CD14-positive monocyte (primary cell): Measurements from ENCODE around the gene MPP7. TPM values are rescaled to one million over a fixed set of nuclear protein-coding genes. Genes with fewer than 3 reads are reported as not detected.

Experiments used
- DNase-seq, 3 donors: peaks; one replicate each; pipeline ENCODE4 v3.0.0-alpha.2; 2011 to 2022
- H2AFZ ChIP-seq: 2 replicates; pipeline ENCODE4 v1.6.0; 2012; ENCODE audit warnings: mild to moderate bottlenecking, low read depth, low read length, inconsistent platforms; ENCODE audit not compliant: insufficient read depth, poor library complexity, severe bottlenecking
- H3K27ac ChIP-seq, 2 donors: 1 replicate in 1 of 2; 2 replicates in 1 of 2; pipeline ENCODE4 v1.5.1; 2012 to 2013; ENCODE audit warnings: low read length in 2 of 2, control low read depth in 1 of 2, inconsistent platforms in 1 of 2, low read depth in 1 of 2, mild to moderate bottlenecking in 1 of 2
- H3K27me3 ChIP-seq, 2 donors: one replicate each; pipeline versions ENCODE4 v1.6.0 to v1.6.1; 2011 to 2013; ENCODE audit warnings: low read length in 2 of 2; ENCODE audit not compliant: control insufficient read depth in 2 of 2, insufficient read depth in 2 of 2
- H3K36me3 ChIP-seq, 2 donors: replicated peaks in 1 of 2; 1 replicate in 1 of 2; 2 replicates in 1 of 2; pipeline versions ENCODE4 v1.5.1 to v1.6.1; 2012 to 2013; ENCODE audit warnings: low read length in 2 of 2, control low read depth in 1 of 2, inconsistent platforms in 1 of 2, mild to moderate bottlenecking in 1 of 2; ENCODE audit not compliant: insufficient read depth in 2 of 2, control insufficient read depth in 1 of 2
- H3K4me1 ChIP-seq, 2 donors: 1 replicate in 1 of 2; 2 replicates in 1 of 2; pipeline versions ENCODE4 v1.5.1 to v1.6.1; 2012 to 2013; ENCODE audit warnings: low read length in 2 of 2, control low read depth in 1 of 2, inconsistent platforms in 1 of 2, mild to moderate bottlenecking in 1 of 2, moderate library complexity in 1 of 2; ENCODE audit not compliant: insufficient read depth in 2 of 2, control insufficient read depth in 1 of 2
- H3K4me2 ChIP-seq: replicated peaks from 2 replicates; pipeline ENCODE3; 2012; ENCODE audit warnings: low read length, moderate library complexity, mild to moderate bottlenecking; ENCODE audit not compliant: poor library complexity, severe bottlenecking; ENCODE audit errors: extremely low read depth
- H3K4me3 ChIP-seq, 3 experiments: fragments of 200-600 bp in 1 of 3; sonication (generic) in 1 of 3; replicated peaks in 1 of 3; 1 replicate in 2 of 3; 2 replicates in 1 of 3; pipeline ENCODE4 v1.5.1; 2011 to 2013; ENCODE audit warnings: low read length in 3 of 3, mild to moderate bottlenecking in 3 of 3, control low read depth in 2 of 3, low read depth in 2 of 3, inconsistent platforms in 1 of 3, moderate library complexity in 1 of 3
- H3K79me2 ChIP-seq: 2 replicates; pipeline ENCODE4 v1.6.0; 2012; ENCODE audit warnings: mild to moderate bottlenecking, control low read depth, inconsistent platforms, low read length, moderate library complexity; ENCODE audit not compliant: insufficient read depth
- H3K9ac ChIP-seq: 2 replicates; pipeline ENCODE4 v1.6.0; 2017; ENCODE audit warnings: low read length, mild to moderate bottlenecking; ENCODE audit not compliant: insufficient read depth, poor library complexity, severe bottlenecking
- H3K9me3 ChIP-seq, 2 donors: replicated peaks in 1 of 2; 1 replicate in 1 of 2; 2 replicates in 1 of 2; pipeline versions ENCODE4 v1.5.1 to v1.6.1; 2012 to 2013; ENCODE audit warnings: low read length in 2 of 2, control low read depth in 1 of 2; ENCODE audit not compliant: control insufficient read depth in 1 of 2, insufficient read depth in 1 of 2
- H4K20me1 ChIP-seq: 2 replicates; pipeline ENCODE4 v1.6.0; 2012; ENCODE audit warnings: mild to moderate bottlenecking, low read length, control low read depth, moderate library complexity; ENCODE audit not compliant: insufficient read depth
- H3K27ac Mint-ChIP-seq, 7 donors: one replicate each; pipeline ENCODE4 v1.8.0; 2020; ENCODE audit warnings: mild to moderate bottlenecking in 7 of 7, mixed read lengths in 7 of 7, moderate library complexity in 6 of 7, inconsistent platforms in 2 of 7
- H3K27me3 Mint-ChIP-seq, 3 donors: one replicate each; pipeline ENCODE4 v1.8.0; 2021 to 2022; ENCODE audit warnings: low read depth in 3 of 3, mild to moderate bottlenecking in 3 of 3, mixed read lengths in 3 of 3, moderate library complexity in 3 of 3, inconsistent platforms in 1 of 3
- H3K36me3 Mint-ChIP-seq, 2 donors: one replicate each; pipeline ENCODE4 v1.8.0; 2020; ENCODE audit warnings: mixed read lengths in 2 of 2, inconsistent platforms in 1 of 2, mild to moderate bottlenecking in 1 of 2
- H3K4me1 Mint-ChIP-seq: one replicate; pipeline ENCODE4 v1.8.0; 2020; ENCODE audit warnings: mild to moderate bottlenecking, mixed read lengths
- H3K4me3 Mint-ChIP-seq, 2 donors: one replicate each; pipeline ENCODE4 v1.8.0; 2020; ENCODE audit warnings: mild to moderate bottlenecking in 2 of 2, mixed read lengths in 2 of 2, moderate library complexity in 1 of 2
- H3K9me3 Mint-ChIP-seq, 7 donors: one replicate each; pipeline ENCODE4 v1.8.0; 2020 to 2022; ENCODE audit warnings: mixed read lengths in 7 of 7, mild to moderate bottlenecking in 6 of 7, moderate library complexity in 6 of 7, inconsistent platforms in 2 of 7
- WGBS: methylation state at CpG from one replicate; pipeline ENCODE4 v1.1.5; 2013; ENCODE audit warnings: missing lambda C conversion rate; ENCODE audit not compliant: insufficient coverage; 5-methylcytosine and 5-hydroxymethylcytosine counted together
- intact Hi-C, 2 donors: fragments of 100-400 bp; cut with micrococcal nuclease; formaldehyde crosslinking; loops; one replicate each; pipeline versions ENCODE4 v1.15.0 to v1.15.1; 2023
- polyA plus RNA-seq, 3 donors: library from polyadenylated mRNA; depleted of rRNA in 1 of 3; unstranded in 2 of 3; stranded (reverse) in 1 of 3; fragments of 300-500 nt in 2 of 3; fragments of >200 nt in 1 of 3; fragmentation: Illumina TruSeq in 2 of 3; gene quantifications; 1 replicate in 2 of 3; 2 replicates in 1 of 3; pipeline ENCODE4 v1.2.3, GENCODE V29; 2012 to 2021
- TF ChIP-seq, protein P1 (sequence below): fragments of 200-600 bp; IDR thresholded peaks from one replicate; pipeline ENCODE4 v1.8.0; 2022; ENCODE audit warnings: antibody characterized with exemption, mild to moderate bottlenecking

MPP7 gene
- polyA plus RNA-seq, 3 donors: 17.3 to 48.3 (median 33.6) TPM

DNA sequence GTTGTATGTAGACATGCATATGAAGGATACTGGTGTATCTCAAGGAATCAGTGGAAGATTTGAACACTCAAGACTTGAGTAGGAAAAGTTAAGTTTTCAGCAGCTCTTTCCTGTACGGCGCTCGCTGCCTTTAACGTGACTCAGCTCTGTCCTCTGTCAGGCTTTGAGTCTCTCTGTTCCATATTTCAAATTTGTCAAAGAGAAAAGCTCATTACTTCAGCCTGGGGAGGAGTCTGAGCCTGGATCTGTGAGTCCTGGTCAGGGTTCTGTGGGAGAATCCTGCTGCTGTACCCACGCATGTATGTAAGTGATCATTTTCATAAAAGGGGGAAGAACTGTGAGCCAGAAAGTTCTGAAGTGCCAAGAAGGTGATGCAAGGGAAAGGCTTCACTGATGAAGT lies 13.8 kb upstream of the MPP7 start:
- peak overlapping the region; percentile 62 for H2AFZ ChIP-seq
- no peak for DNase-seq
- H3K4me1 Mint-ChIP-seq: peaks cover 12% of the 10 kb centered on the region
- H3K4me1 ChIP-seq: peaks cover 0 to 9% of the 10 kb centered on the region in 2 donors
- intact Hi-C loops: no loop called here
- WGBS: 40% methylated on average over 1 of the region's 5 CpGs
- peak overlapping the region in 1 of 2 donors; percentile 6 for H3K27ac ChIP-seq
- no peaks in the 10 kb centered on the region for H3K79me2 ChIP-seq
- H3K36me3 ChIP-seq: no peaks in the 10 kb centered on the region
- H3K9ac ChIP-seq: peak overlapping the region; percentile 2
- H3K36me3 Mint-ChIP-seq: no peaks in the 10 kb centered on the region
- peak overlapping the region; percentile 47 to 72 for H3K4me3 Mint-ChIP-seq
- H3K27me3 Mint-ChIP-seq: peaks cover 0 to 2% (median 0%) of the 10 kb centered on the region in 3 donors
- no peaks in the 10 kb centered on the region for H3K27me3 ChIP-seq
- H4K20me1 ChIP-seq: no peaks in the 10 kb centered on the region
- H3K9me3 Mint-ChIP-seq: peaks cover 0 to 6% (median 3%) of the 10 kb centered on the region in 7 donors
- H3K4me3 ChIP-seq: peak overlapping the region in 2 of 3 experiments; percentile 27 to 52
- H3K27ac Mint-ChIP-seq: peak overlapping the region in 6 of 7 donors; percentile 12 to 85 (median 38)
- peaks cover 0 to 3% of the 10 kb centered on the region in 2 donors for H3K9me3 ChIP-seq
- peak overlapping the region; percentile 46 for H3K4me2 ChIP-seq
- TF ChIP-seq, protein P1, sequence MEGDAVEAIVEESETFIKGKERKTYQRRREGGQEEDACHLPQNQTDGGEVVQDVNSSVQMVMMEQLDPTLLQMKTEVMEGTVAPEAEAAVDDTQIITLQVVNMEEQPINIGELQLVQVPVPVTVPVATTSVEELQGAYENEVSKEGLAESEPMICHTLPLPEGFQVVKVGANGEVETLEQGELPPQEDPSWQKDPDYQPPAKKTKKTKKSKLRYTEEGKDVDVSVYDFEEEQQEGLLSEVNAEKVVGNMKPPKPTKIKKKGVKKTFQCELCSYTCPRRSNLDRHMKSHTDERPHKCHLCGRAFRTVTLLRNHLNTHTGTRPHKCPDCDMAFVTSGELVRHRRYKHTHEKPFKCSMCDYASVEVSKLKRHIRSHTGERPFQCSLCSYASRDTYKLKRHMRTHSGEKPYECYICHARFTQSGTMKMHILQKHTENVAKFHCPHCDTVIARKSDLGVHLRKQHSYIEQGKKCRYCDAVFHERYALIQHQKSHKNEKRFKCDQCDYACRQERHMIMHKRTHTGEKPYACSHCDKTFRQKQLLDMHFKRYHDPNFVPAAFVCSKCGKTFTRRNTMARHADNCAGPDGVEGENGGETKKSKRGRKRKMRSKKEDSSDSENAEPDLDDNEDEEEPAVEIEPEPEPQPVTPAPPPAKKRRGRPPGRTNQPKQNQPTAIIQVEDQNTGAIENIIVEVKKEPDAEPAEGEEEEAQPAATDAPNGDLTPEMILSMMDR: no peak

DNA sequence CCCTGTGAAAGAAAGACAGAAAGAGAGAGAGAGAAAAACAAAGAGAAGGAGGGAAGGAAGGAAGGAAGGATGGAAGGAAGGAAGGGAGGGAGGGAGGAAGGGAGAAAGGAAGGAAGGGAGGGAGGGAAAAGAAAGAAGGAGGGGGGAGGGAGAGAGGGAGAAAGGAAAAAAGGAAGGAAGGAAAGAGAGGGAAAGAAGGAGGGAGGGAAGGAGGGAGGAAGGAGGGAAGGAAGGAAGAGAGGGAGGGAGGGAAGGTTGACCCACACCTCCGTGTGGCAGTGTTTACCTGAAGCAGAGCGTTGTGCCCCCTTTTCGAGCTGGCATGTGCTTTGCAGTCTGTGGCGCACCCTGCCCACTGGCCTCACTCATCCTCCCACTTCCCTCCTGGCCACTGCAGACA lies 12.3 kb upstream of the MPP7 start:
- Mint-ChIP-seq H3K27me3 (peaks cover 0 to 2% (median 0%) of the 10 kb centered on the region in 3 donors), H3K4me1 (peaks cover 9% of the 10 kb centered on the region), H3K36me3 (peaks cover 0 to 1% of the 10 kb centered on the region in 2 donors), H3K9me3 (peaks cover 0 to 6% (median 3%) of the 10 kb centered on the region in 7 donors), H3K4me3 (no peak overlapping the region), H3K27ac (no peak overlapping the region)
- Histone ChIP-seq H3K9me3 (peaks cover 0 to 3% of the 10 kb centered on the region in 2 donors), H2AFZ (no peak overlapping the region), H3K4me3 (no peak overlapping the region), H3K4me2 (no peak overlapping the region), H3K9ac (no peak overlapping the region), H3K79me2 (no peaks in the 10 kb centered on the region), H4K20me1 (no peaks in the 10 kb centered on the region), H3K4me1 (peaks cover 0 to 9% of the 10 kb centered on the region in 2 donors), H3K27ac (no peak overlapping the region), H3K27me3 (no peaks in the 10 kb centered on the region), H3K36me3 (no peaks in the 10 kb centered on the region)
- intact Hi-C loops: no loop called here
- no CpG with 5 or more reads among the region's 4 CpGs for WGBS
- TF ChIP-seq, protein P1: no peak
- DNase-seq: no peak
